Lower leg skin (tissue), 3 donors: ENCODE results near the gene PKMYT1.

Source experiments
- CTCF ChIP-seq, 3 donors: fragments of 450-650 bp; IDR thresholded peaks; one replicate each; pipeline ENCODE4 v1.5.1; 2016; ENCODE audit warnings: antibody characterized with exemption in 3 of 3, mild to moderate bottlenecking in 3 of 3, moderate library complexity in 2 of 3
- POLR2A ChIP-seq, 2 donors: fragments of 450-650 bp; IDR thresholded peaks; one replicate each; pipeline ENCODE4 v1.6.1; 2016 to 2017; ENCODE audit warnings: antibody characterized with exemption in 2 of 2, mild to moderate bottlenecking in 1 of 2, moderate library complexity in 1 of 2

- TF ChIP-seq CTCF (IDR thresholded peaks at IDR 0.05), result no peak
- TF ChIP-seq POLR2A (IDR thresholded peaks at IDR 0.05), result no peak
Measured at GRCh38 chr16:3026609-3027488, 46.6 kb upstream of the PKMYT1 start.
